HCT116 (cell line): ENCODE results near the gene TRRAP. TPM values are rescaled to one million over a fixed set of nuclear protein-coding genes. Genes with fewer than 3 reads are reported as not detected.

ENCODE experiments used
- ATAC-seq: fragments of 200-7000 bp; cut with Tn5 transposase; 2 replicates; pipeline ENCODE4 v1.9.1; 2020; ENCODE audit warnings: mild to moderate bottlenecking, moderate library complexity
- BruUV-seq: library from RNA; stranded (reverse); fragments of 400-500 nt; replicated peaks from 2 replicates; lab custom pipeline; 2021; lab: Mats Ljungman, UMichigan
- CTCF ChIA-PET: fragments of 300-600 bp; sonication (Branson Sonifier 250); formaldehyde crosslinking; loops from one replicate; lab custom pipeline; 2021; ENCODE audit warnings: antibody characterized with exemption; lab: Charles Lee
- POLR2A ChIA-PET: fragments of 300-600, 350-600 bp; sonication (Branson Sonifier 250); formaldehyde crosslinking; loops from one replicate; lab custom pipeline; 2021; ENCODE audit warnings: antibody characterized with exemption; lab: Charles Lee
- RAD21 ChIA-PET, 2 experiments: fragments of 300-600 bp; sonication (Branson Sonifier 250); formaldehyde crosslinking; loops; one replicate each; lab custom pipeline; 2023; ENCODE audit warnings: low total read pairs in 2 of 2; ENCODE audit not compliant: uncharacterized antibody in 2 of 2, unreplicated experiment in 2 of 2, low non-redundant PET in 1 of 2; lab: Charles Lee
- DNase-seq: peaks from one replicate; pipeline ENCODE4 v3.0.0-alpha.2; 2010; ENCODE audit warnings: low read depth, low spot score
- H2AFZ ChIP-seq: fragments of 200-600 bp; shearing (Covaris generic), sonication (generic); 2 replicates; pipeline ENCODE4 v1.6.1; 2017; ENCODE audit warnings: low read depth, mixed run types, mixed read lengths, antibody characterized with exemption, low read length; ENCODE audit not compliant: poor library complexity, severe bottlenecking
- H3K27ac ChIP-seq: 2 replicates; pipeline ENCODE4 v1.5.1; 2012; ENCODE audit warnings: low read depth, low read length
- H3K27me3 ChIP-seq: fragments of 200-600 bp; sonication (generic); 2 replicates; pipeline ENCODE4 v1.6.1; 2016; ENCODE audit warnings: mixed run types, low read length, mixed read lengths; ENCODE audit not compliant: insufficient read depth
- H3K36me3 ChIP-seq, 2 experiments: fragments of 200-500 bp in 1 of 2; fragments of 200-600 bp in 1 of 2; sonication (Bioruptor generic) in 1 of 2; sonication (generic) in 1 of 2; 2 replicates each; pipeline versions ENCODE4 v1.5.1 to v1.6.1; 2014 to 2016; ENCODE audit warnings: low read length in 2 of 2, inconsistent platforms in 1 of 2, mixed read lengths in 1 of 2, mixed run types in 1 of 2; ENCODE audit not compliant: insufficient read depth in 2 of 2, control insufficient read depth in 1 of 2
- H3K4me1 ChIP-seq, 2 experiments: fragments of 200-600 bp in 1 of 2; sonication (generic) in 1 of 2; 2 replicates each; pipeline versions ENCODE4 v1.5.1 to v1.6.1; 2012 to 2017; ENCODE audit warnings: low read length in 2 of 2, inconsistent platforms in 1 of 2, mild to moderate bottlenecking in 1 of 2, mixed read lengths in 1 of 2, mixed run types in 1 of 2, moderate library complexity in 1 of 2; ENCODE audit not compliant: insufficient read depth in 2 of 2, control insufficient read depth in 1 of 2
- H3K4me2 ChIP-seq: fragments of 200-600 bp; sonication (generic); 2 replicates; pipeline ENCODE4 v1.6.1; 2017; ENCODE audit warnings: mixed run types, low read length, mixed read lengths
- H3K4me3 ChIP-seq, 2 experiments: fragments of 200-600 bp in 1 of 2; sonication (generic) in 1 of 2; replicated peaks in 1 of 2; 2 replicates each; pipeline ENCODE4 v1.5.1; 2011 to 2016; ENCODE audit warnings: low read length in 2 of 2, control low read depth in 1 of 2, low read depth in 1 of 2, mild to moderate bottlenecking in 1 of 2, mixed read lengths in 1 of 2, mixed run types in 1 of 2
- H3K79me2 ChIP-seq: fragments of 200-600 bp; sonication (generic); 2 replicates; pipeline ENCODE4 v1.6.1; 2017; ENCODE audit warnings: mild to moderate bottlenecking, mixed run types, low read length, moderate library complexity, mixed read lengths; ENCODE audit not compliant: insufficient read depth
- H3K9ac ChIP-seq: fragments of 200-600 bp; sonication (generic); 2 replicates; pipeline ENCODE4 v1.6.1; 2016; ENCODE audit warnings: low read length, mixed read lengths
- H3K9me2 ChIP-seq: fragments of 200-600 bp; sonication (generic), shearing (Covaris generic); 2 replicates; pipeline ENCODE4 v1.6.1; 2017; ENCODE audit warnings: mixed run types, mild to moderate bottlenecking, moderate library complexity; ENCODE audit not compliant: insufficient read depth
- H3K9me3 ChIP-seq, 2 experiments: fragments of 200-500 bp in 1 of 2; fragments of 200-600 bp in 1 of 2; sonication (Bioruptor generic) in 1 of 2; sonication (generic) in 1 of 2; 2 replicates each; pipeline ENCODE4 v1.6.1; 2014 to 2017; ENCODE audit warnings: low read length in 2 of 2, mixed read lengths in 2 of 2, inconsistent platforms in 1 of 2, low read depth in 1 of 2, mild to moderate bottlenecking in 1 of 2, mixed run types in 1 of 2, moderate library complexity in 1 of 2; ENCODE audit not compliant: control insufficient read depth in 1 of 2, insufficient read depth in 1 of 2
- H4K20me1 ChIP-seq: fragments of 200-600 bp; sonication (generic), shearing (Covaris generic); 2 replicates; pipeline ENCODE4 v1.6.1; 2017; ENCODE audit warnings: mixed run types, mild to moderate bottlenecking, moderate library complexity; ENCODE audit not compliant: insufficient read depth
- CBX3 ChIP-seq: IDR thresholded peaks from 2 replicates; pipeline ENCODE4 v1.6.1; 2012; ENCODE audit warnings: low read depth
- CEBPB ChIP-seq: IDR thresholded peaks from 2 replicates; pipeline ENCODE4 v1.6.1; 2012; ENCODE audit warnings: low read depth
- ELF1 ChIP-seq: IDR thresholded peaks from 2 replicates; pipeline ENCODE4 v1.6.1; 2012; ENCODE audit warnings: low read depth, borderline replicate concordance
- EZH2 ChIP-seq: fragments of 200-600 bp; sonication (generic); IDR thresholded peaks from 2 replicates; pipeline ENCODE4 v1.6.1; 2017; ENCODE audit warnings: antibody characterized with exemption, mixed run types
- EZH2phosphoT487 ChIP-seq: fragments of 200-600 bp; IDR thresholded peaks from 2 replicates; pipeline ENCODE4 v1.6.1; 2018; ENCODE audit warnings: antibody characterized with exemption, borderline replicate concordance
- JUND ChIP-seq: IDR thresholded peaks from 2 replicates; pipeline ENCODE4 v1.6.1; 2012
- POLR2A ChIP-seq: IDR thresholded peaks from 2 replicates; pipeline ENCODE4 v1.7.0; 2011; ENCODE audit warnings: borderline replicate concordance; ENCODE audit not compliant: insufficient read depth, insufficient read length; ENCODE audit errors: extremely low read depth
- SIN3A ChIP-seq: IDR thresholded peaks from 2 replicates; pipeline ENCODE4 v1.6.1; 2012; ENCODE audit warnings: low read depth
- SP1 ChIP-seq: IDR thresholded peaks from 2 replicates; pipeline ENCODE4 v1.6.1; 2012; ENCODE audit warnings: low read depth
- SRF ChIP-seq: IDR thresholded peaks from 2 replicates; pipeline ENCODE4 v1.6.1; 2012; ENCODE audit warnings: low read depth
- YY1 ChIP-seq: IDR thresholded peaks from 2 replicates; pipeline ENCODE4 v1.6.1; 2011; ENCODE audit warnings: low read length, low read depth, moderate library complexity, mild to moderate bottlenecking; ENCODE audit not compliant: insufficient replicate concordance; ENCODE audit errors: extremely low read depth
- ZNF274 ChIP-seq: fragments of 200-500 bp; sonication (Bioruptor generic); IDR thresholded peaks from 2 replicates; pipeline ENCODE4 v1.6.1; 2014; ENCODE audit warnings: mild to moderate bottlenecking, low read depth, low read length, inconsistent platforms
- intact Hi-C: fragments of 100-400 bp; cut with micrococcal nuclease; formaldehyde crosslinking; loops from 2 replicates; pipeline ENCODE4 v1.10.0; 2022
- total RNA-seq: library from RNA; stranded (reverse); gene quantifications from one replicate; pipeline ENCODE4 v1.2.1, GENCODE V29; 2021; ENCODE audit not compliant: unreplicated experiment
- TF ChIP-seq, protein P1 (sequence below): IDR thresholded peaks from 2 replicates; pipeline ENCODE4 v1.6.1; 2012
- TF ChIP-seq, protein P2 (sequence below): IDR thresholded peaks from 2 replicates; pipeline ENCODE4 v1.6.1; 2012; ENCODE audit warnings: low read depth

TRRAP gene
- total RNA-seq, 1 experiment from 2014 or later, result 44.5 TPM

DNA sequence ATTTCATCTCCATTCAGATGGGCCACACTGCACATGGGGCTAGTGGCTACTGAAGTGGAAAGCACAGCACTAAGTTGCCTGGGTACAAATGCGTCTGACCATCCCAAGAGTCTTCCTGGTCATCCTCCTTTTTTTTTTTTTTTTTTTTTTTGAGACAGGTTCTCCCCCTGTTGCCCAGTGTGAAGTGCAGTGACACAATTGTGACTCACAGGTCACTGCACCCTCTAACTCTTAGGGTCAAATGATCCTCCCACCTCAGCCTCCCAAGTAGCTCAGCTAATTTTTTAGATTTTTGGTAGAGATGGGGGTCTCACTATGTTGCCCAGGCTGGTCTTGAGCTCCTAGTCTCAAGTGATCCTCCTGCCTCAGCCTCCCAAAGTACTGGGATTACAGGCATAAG, 3.4 kb upstream of the TRRAP start:
- TF ChIP-seq ELF1 (no peak), JUND (no peak), SIN3A (no peak), ZNF274 (no peak), CBX3 (no peak), SP1 (no peak), EZH2phosphoT487 (no peak), EZH2 (no peak), SRF (no peak), YY1 (no peak), POLR2A (no peak), CEBPB (no peak)
- TF ChIP-seq, protein P1, sequence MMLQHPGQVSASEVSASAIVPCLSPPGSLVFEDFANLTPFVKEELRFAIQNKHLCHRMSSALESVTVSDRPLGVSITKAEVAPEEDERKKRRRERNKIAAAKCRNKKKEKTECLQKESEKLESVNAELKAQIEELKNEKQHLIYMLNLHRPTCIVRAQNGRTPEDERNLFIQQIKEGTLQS, result no peak
- TF ChIP-seq, protein P2, sequence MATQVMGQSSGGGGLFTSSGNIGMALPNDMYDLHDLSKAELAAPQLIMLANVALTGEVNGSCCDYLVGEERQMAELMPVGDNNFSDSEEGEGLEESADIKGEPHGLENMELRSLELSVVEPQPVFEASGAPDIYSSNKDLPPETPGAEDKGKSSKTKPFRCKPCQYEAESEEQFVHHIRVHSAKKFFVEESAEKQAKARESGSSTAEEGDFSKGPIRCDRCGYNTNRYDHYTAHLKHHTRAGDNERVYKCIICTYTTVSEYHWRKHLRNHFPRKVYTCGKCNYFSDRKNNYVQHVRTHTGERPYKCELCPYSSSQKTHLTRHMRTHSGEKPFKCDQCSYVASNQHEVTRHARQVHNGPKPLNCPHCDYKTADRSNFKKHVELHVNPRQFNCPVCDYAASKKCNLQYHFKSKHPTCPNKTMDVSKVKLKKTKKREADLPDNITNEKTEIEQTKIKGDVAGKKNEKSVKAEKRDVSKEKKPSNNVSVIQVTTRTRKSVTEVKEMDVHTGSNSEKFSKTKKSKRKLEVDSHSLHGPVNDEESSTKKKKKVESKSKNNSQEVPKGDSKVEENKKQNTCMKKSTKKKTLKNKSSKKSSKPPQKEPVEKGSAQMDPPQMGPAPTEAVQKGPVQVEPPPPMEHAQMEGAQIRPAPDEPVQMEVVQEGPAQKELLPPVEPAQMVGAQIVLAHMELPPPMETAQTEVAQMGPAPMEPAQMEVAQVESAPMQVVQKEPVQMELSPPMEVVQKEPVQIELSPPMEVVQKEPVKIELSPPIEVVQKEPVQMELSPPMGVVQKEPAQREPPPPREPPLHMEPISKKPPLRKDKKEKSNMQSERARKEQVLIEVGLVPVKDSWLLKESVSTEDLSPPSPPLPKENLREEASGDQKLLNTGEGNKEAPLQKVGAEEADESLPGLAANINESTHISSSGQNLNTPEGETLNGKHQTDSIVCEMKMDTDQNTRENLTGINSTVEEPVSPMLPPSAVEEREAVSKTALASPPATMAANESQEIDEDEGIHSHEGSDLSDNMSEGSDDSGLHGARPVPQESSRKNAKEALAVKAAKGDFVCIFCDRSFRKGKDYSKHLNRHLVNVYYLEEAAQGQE, result no peak
- no TSS peak for BruUV-seq
- ChIA-PET CTCF (no interaction called here), POLR2A (no interaction called here), RAD21 (no interaction called here)
- Histone ChIP-seq H4K20me1 (no peaks in the 10 kb centered on the region), H3K9me2 (no peaks in the 10 kb centered on the region), H3K27ac (no peak overlapping the region), H3K9me3 (no peaks in the 10 kb centered on the region), H2AFZ (no peak overlapping the region), H3K27me3 (no peaks in the 10 kb centered on the region), H3K36me3 (no peaks in the 10 kb centered on the region), H3K4me3 (no peak overlapping the region), H3K9ac (no peak overlapping the region), H3K79me2 (peaks cover 10% of the 10 kb centered on the region), H3K4me2 (peak overlapping the region; percentile 27; the same call in 1 of the 2 replicates), H3K4me1 (peaks cover 23 to 50% of the 10 kb centered on the region in 2 experiments)
- ATAC-seq (no peak), DNase-seq (no peak)
- intact Hi-C loops, result no loop called here
